Neural progenitor cell (in vitro differentiated cells): ENCODE data around the gene TMEM229B.

ENCODE experiments used
- CTCF ChIP-seq: fragments of 200-600 bp; sonication (generic); IDR thresholded peaks from 2 replicates; pipeline ENCODE4 v1.5.1; 2017; ENCODE audit warnings: antibody characterized with exemption, mild to moderate bottlenecking
- EZH2 ChIP-seq: fragments of 200-600 bp; sonication (generic); IDR thresholded peaks from 2 replicates; pipeline ENCODE4 v1.6.1; 2017; ENCODE audit warnings: antibody characterized with exemption, mild to moderate bottlenecking, moderate library complexity

GRCh38 chr14:67464377-67464776 is 24.1 kb downstream of the TMEM229B start:
- TF ChIP-seq CTCF (no peak), EZH2 (no peak)
